GM21528 (cell line): Measurements from ENCODE around the gene FAM53C.
"Not testable (repeated sequence)": the region's sequence is repeated elsewhere in the genome, so short reads cannot be mapped to it uniquely, and the experiment has no call there.

ENCODE experiments used
- ATAC-seq: cut with Tn5 transposase; IDR thresholded peaks from one replicate; pipeline ENCODE4 v1.9.1; 2021; ENCODE audit warnings: mild to moderate bottlenecking, moderate library complexity; ENCODE audit not compliant: unreplicated experiment, low FRiP score

The FAM53C gene

DNA sequence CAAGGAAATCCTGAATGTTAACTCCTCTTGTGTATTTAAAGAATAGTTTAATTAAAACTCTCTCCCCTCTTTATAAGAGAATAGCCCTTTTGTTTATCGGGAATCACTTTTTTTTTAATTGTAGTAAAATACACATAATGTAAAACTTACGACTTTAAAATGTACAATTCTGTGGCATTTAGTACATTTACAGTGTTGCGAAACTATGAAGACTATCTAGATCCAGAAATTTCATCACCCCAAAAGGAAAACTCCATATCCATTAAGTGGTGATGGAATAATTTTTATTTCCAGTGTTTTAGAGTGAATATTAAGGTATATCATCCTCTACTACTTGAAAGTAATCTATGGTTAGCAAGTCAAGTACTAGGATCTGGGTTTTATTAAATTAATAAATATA is 51.3 kb downstream of the FAM53C start:
- ATAC-seq, result no peak

DNA sequence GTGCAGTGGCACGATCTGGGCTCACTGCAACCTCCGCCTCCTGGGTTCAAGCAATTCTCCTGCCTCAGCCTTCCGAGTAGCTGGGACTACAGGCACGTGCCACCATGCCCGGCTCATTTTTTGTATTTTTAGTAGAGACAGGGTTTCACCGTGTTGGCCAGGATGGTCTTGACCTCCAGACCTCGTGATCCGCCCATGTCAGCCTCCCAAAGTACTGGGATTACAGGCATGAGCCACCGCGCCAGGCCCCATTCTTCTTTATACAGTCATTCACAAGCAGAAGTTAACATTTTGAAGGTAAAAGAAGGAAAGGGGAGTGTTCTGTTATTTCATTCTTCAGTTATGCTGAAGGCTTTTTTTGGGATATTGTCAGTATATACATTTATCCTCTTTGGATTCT is 51.8 kb downstream of the FAM53C start:
- not testable (repeated sequence) for ATAC-seq

DNA sequence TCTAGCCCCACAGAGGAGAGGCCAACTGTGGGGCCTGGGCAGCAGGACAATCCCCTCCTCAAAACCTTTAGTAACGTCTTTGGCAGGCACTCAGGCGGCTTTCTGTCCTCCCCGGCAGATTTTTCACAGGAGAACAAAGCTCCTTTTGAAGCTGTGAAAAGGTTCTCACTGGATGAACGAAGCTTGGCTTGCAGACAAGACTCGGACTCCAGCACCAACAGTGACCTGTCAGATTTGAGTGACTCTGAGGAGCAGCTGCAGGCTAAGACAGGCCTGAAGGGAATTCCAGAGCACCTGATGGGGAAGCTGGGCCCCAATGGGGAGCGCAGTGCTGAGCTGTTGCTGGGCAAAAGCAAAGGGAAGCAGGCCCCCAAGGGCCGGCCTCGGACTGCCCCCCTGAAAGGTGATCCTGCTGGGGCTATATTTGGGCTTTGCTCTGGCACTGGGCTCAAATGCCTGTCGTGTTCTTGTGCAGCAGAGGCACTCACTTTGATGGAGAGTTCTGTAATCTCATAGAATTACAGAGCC is 53.9 kb downstream of the FAM53C start:
- no peak for ATAC-seq
